HG02763 (cell line): ENCODE results near the gene IL37.
"Not testable (repeated sequence)": the region's sequence is repeated elsewhere in the genome, so short reads cannot be mapped to it uniquely, and the experiment has no call there.

Experiments
- ATAC-seq: cut with Tn5 transposase; IDR thresholded peaks from one replicate; pipeline ENCODE4 v1.9.1; 2021; ENCODE audit warnings: mild to moderate bottlenecking, moderate library complexity; ENCODE audit not compliant: unreplicated experiment

IL37 gene

GRCh38 chr2:112920923-112921532 lies 10.1 kb downstream of the IL37 start:
- ATAC-seq = no peak

DNA sequence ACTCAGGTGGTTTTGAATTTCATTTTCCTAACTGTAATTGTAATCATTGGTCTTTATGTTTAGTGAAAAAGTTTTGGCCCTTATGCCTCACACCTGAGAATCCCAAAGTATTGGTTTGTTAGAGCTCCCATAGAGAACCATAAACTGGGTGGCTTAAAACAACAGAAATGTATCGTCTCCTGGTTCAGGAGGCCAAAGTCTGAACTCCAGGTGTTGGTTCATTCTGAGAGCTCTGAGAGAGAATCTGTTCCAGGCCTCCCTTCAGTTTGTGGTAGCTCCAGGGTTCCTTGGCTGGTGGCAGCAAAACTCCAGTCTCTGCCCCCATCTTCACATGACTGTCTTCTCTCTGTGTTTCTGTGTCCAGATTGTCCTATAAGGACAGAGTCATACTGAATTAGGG lies 11.0 kb downstream of the IL37 start:
- ATAC-seq = no peak

DNA sequence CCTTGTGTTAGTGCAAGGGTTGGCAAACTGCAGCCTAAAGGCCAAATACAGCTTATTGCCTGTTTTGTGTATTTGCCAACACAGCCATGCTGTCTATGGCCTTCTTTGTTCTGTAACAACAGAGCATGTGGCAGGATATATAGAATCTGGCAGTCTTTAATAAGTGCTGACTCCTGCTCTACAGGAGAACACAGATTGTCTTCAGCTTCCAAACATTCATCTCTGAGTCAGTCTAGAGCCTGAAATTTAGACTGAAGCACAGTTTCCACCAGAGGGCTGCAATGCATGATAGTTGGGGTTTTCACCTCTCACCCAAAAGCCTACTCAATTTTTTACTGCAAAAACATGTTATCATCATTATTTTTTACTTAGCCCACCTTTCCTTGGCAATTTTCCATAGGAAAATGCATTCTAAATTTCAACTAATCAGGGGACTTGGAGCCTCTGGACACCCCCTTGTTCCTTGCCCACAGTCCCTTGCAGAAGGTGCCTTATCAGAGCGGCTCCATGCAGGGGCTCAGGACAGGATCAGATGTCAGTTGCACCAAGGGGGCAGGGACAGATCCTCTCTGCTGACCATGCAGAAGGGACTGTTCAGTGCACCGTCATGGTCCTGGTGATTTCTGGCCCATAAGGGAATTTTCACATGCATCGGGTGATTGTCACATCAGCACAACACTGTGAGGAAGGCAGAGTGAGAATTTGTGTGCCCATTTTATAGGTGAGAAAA lies 12.4 kb downstream of the IL37 start:
- ATAC-seq = no peak

DNA sequence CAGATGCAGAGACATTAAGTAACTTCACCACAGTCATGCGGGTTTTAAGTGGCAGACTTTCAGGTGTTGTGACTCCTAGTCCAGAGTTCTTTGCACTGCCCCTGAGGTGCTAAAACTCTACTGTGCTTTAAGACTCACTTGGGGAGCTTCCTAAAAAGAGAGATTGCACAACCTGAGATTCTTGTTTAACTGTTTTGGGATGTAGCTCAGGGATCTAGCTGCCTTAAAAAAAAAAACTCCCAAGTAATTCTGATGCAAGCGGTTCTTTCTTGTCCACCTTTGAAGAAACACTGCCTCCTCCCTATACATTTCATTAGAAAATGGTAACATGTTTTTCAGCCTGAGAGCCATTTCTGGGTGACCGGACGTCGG lies 13.0 kb downstream of the IL37 start:
- ATAC-seq = no peak

DNA sequence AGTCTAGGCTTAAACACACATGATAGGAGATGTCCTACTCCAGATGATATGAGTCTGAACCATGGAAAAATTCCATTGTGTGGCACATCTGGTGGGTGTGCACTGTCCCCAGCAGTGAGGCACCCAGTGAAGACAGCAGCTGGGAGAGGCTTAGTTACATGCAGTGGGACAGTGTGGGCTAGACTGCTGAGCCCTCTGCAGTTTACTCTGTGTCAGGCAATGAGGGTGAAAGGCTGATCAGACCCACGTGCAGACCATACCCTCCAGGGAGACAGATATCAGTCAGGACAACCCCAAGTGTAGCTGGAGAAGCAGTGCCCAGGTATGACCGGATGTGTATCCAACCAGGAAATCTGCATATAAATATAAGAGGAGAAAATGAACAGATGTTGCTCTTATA lies 13.4 kb downstream of the IL37 start:
- ATAC-seq = no peak

DNA sequence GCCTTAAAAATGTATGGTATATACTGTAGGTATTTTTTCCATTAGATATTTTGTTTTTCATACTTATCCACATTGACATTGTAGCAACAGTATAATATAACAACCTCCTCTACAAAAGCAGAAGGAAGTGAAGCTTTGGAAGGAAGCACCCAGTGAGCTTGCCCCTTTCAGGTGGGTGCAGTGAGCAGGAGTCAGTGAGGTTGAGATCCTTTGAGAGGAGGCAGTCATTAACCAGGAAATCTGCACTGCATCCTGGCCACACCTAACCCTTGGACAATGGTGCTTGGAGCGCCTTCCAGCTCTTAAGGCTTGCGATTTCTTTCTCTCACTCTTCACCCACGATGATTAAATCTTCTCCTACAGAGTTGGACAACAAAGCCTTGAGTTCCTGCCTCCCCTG lies 13.9 kb downstream of the IL37 start:
- ATAC-seq = no peak

DNA sequence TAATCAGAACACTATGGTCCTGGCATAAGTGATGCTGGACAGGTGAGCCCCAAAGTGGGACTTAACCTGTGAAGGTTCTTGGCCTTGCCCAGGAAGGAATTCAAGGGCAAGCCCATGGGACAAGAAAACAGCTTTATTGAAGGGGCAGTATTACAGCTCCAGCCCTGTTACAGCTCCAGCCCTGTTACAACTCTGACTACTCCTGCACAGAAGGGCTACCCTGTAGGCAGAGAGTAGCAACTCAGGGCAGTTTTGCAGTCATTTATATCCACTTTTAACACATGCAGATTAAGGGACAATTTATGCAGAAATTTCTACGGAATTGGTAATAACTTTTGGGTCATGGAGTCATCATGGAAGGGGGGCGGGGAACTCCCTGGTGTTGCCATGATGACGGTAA lies 15.7 kb downstream of the IL37 start:
- no peak for ATAC-seq

DNA sequence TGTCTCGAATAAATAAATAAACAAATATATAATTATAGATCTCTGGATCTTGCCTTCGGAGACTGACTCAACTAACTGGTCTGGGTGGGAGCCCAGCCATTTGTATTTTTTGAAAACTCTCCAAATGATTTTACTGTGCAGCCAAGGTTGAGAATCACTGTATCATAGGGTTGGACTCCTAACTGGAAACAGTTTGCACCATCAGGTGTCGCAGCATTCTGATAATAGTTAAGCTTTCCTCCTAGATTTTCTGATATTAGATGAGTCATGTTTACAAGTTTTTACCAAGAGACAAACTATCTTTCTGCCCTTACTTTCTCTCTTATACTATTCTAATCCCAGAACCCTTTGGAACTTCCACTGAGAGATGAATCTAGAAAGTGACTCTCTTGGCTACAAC lies 16.8 kb downstream of the IL37 start:
- ATAC-seq = no peak

DNA sequence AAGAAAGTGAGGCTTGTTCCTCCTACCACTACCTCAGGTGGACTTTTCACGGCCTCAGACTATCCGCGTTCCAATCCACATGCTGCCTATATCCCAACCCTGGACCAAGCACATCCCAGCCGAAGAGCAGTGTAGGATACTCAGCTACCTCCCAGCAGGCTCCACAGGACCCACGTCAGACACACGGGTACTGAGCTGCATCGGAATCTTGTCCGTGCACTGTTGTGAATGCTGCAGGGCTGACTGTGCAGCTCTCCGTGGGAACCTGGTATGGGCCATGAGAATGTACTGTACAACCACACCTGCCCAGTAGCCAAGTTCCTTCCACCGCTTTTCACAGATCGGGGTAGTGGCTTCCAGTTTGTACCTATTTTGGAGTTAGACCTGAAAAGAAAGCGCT lies 22.3 kb downstream of the IL37 start:
- ATAC-seq = no peak

DNA sequence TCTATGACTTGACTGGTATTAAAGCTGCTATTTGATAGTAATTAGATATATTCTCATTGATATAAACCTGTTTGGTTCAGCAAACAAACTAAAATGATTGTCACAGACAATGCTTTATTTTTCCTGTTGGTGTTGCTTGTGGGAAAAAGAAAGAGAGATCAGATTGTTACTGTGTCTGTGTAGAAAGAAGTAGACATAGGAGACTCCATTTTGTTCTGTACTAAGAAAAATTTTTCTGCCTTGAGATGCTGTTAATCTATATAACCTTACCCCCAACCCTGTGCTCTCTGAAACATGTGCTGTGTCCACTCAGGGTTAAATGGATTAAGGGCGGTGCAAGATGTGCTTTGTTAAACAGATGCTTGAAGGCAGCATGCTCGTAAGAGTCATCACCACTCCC lies 23.2 kb downstream of the IL37 start:
- ATAC-seq = not testable (repeated sequence)

- ATAC-seq = no peak
Observed at GRCh38 chr2:112936927-112937232, 25.9 kb downstream of the IL37 start.

DNA sequence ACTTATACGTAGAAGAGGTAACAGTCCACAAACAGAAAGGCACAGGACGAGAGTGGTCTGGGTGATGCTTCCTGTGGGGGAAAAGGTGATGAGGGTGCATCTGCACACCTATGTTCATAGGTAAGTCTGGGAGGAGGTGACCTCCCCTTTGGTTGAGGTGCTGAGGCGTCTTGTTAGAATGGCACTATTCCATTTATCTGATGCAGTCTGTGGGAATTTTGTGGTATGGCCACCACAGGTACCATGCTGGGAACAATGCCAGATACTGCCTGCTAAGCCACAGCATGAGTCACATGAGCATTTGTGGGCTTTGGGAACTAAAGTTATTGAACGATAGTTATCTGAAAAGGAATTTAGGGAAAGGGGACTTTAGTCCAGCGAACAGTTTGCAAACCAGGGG lies 27.9 kb downstream of the IL37 start:
- ATAC-seq = no peak

GRCh38 chr2:112939425-112939824 lies 28.5 kb downstream of the IL37 start:
- no peak for ATAC-seq

DNA sequence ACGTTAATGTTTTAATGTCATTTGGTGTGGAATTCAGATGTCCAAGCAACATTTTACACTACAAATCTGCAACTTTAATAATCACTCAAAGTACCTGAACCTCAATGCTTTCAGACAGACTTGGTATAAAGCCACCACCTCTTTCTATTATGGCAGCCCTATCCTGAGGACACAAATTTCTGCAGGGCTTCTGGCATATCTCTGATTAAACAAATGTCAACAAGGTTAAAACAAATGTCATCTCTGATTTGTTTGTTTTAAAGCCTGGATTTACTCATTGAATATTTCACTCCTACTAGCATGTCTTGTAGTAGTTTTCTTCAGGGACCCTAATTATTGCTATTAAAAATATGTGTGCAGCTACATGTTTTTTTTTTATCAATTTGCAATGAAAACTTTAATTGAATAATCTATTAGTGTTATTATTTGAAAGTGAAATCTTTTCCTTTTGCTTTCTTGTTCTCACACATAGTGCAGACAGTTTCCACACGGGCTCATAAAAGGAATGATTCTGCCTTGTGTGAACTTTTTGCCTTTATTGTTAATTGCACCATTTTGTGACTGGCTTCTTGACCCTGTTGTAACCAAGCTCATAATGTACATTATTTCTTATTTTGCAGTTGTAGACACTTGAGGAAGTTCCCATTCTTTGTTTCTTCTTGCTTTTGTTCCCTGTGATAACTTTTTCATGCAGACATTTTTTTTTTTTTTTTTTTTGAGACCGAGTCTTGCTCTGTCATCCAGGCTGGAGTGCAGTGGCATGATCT lies 30.1 kb downstream of the IL37 start:
- ATAC-seq = no peak

DNA sequence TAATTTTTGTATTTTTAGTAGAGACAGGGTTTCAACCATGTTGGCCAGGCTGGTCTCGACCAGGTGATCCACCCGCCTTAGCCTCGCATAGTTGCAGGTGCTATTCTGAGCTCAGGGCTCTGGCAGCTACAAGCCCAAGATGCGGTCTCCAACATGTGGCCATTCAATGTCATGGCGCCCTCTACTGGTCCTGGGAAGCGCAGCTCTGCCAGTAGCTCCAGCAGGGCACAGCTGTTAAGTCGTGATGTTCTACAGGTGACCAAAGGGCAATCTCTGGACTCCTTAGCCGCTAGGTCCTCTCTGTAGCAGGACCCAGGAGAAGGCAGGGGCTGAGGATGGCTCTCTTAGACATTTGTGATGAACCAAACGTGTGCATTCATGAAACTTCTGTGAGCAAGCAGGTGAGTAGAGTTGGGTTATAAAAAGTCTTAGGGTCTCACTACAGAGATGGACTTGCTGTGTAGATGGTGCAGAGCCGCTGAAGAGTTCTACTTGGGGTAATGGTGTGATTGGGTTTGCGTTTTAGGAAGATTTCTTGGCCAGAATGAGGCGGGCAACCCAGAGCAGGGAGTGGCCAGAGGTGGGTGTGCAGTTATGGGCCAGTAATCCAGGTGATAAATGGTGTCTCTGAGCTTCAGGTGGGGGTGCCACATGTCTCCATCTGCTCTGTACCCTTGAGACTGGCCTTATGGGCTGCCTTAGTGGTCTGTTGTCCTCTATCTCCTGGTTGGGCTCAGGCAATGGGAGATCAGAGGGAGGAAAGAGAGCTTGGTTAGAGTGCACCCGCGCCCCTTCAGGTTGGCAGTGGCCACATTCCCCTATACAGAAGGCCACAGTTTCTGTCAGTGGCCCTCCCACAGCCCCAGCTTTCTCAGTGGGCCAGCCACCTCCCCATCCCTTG lies 31.0 kb downstream of the IL37 start:
- peak; percentile 73 for ATAC-seq

- no peak for ATAC-seq
Observed at GRCh38 chr2:112942654-112943002, 31.7 kb downstream of the IL37 start.

DNA sequence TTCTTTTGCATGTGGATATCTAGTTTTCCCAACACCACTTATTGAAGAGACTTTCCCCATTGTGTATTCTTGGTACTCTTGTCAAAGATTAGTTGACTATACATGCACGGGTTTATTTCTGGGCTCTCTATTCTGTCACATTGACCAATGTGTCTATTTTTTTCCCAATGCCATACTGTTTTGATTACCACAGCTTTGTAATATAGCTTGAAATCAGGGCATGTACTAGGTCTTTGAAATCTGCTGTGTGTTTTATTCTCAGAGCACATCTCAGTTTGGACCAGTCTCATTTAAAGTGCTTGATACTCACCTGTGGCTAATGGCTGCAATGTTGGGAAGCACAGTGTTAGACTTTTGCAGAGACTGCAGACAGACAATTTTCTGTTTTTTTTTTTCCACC lies 34.0 kb downstream of the IL37 start:
- ATAC-seq = no peak

DNA sequence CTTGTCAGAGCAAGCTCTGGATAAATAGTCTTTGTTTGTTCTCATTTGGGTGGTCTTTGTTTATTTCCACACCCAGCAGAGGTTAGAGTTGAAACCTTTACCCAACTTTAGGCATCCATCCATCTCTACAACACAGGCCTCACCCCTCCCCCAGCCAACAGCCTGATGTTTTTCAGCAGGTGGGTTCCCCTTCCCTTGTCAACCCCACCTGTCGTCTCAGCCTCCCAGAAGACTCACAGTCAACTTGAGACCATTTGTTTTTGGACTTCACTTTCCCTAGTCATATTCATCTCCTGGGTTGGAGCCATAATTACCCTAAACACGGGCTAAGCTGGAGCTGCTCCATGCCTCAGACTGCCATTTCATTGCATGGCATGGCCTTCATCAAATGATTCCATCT lies 35.1 kb downstream of the IL37 start:
- ATAC-seq = no peak

DNA sequence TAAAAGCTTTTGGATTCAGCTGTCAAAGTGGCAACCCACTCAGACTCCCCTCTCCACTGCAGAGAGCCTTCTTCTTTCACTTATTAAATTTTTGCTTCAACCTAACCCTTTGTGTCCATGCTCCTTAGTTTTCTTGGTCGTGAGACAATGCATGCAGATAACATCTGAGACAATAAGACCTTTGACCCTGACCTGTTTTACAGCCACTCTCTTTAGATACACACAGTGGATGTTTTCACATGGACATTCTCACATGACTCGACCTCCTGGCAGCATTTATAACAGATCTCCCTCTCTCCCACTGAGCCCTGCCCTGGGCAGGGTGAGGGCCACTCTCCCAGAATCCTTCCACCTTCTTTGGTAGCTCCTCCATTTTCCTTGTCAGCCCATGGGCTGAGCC lies 36.4 kb downstream of the IL37 start:
- no peak for ATAC-seq

DNA sequence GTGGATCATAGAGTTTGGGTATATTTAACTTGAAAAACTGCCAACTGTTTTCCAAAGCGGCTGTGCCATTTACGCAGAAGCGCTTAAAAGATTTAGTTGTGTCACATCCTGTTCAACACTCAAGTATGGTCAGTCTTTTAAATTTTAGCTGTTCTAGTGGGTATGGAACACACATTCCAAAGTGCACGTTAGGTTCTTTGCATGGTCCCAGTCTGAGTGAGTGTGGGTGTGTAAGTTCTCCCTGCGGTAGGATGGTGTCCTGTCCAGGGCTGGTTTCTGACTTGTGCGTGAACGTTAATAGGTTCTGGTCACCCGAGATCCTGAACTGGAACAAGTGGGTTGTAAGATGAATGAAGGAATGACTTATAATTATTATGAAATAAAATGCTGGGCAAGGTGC lies 38.5 kb downstream of the IL37 start:
- no peak for ATAC-seq

GRCh38 chr2:112954364-112954763 lies 43.4 kb downstream of the IL37 start:
- no peak for ATAC-seq

- ATAC-seq = no peak
Observed at GRCh38 chr2:112957511-112957910, 46.5 kb downstream of the IL37 start.
